BE2C (cell line): Measurements from ENCODE around the gene RASAL2.

Source experiments
- DNase-seq: peaks from one replicate; pipeline ENCODE4 v3.0.0-alpha.2; 2020
- H3K27me3 ChIP-seq: fragments of 250-450 bp; sonication (Bioruptor Pico); 2 replicates; pipeline ENCODE4 v1.5.1; 2020; ENCODE audit warnings: mild to moderate bottlenecking
- H3K36me3 ChIP-seq: fragments of 250-450 bp; sonication (Bioruptor Pico); 2 replicates; pipeline ENCODE4 v1.5.1; 2020; ENCODE audit warnings: mild to moderate bottlenecking
- H3K4me1 ChIP-seq: fragments of 250-450 bp; sonication (Bioruptor Pico); 2 replicates; pipeline ENCODE4 v1.5.1; 2020
- H3K4me3 ChIP-seq: 2 replicates; pipeline ENCODE4 v1.5.1; 2011; ENCODE audit warnings: low read depth, low read length
- H3K9me3 ChIP-seq: fragments of 250-450 bp; sonication (Bioruptor Pico); 2 replicates; pipeline ENCODE4 v1.5.1; 2020
- CTCF ChIP-seq: IDR thresholded peaks from 2 replicates; pipeline ENCODE4 v1.5.1; 2012; ENCODE audit warnings: mild to moderate bottlenecking, low read depth, low read length

RASAL2 gene

GRCh38 chr1:178137238-178137637, 43.3 kb downstream of the RASAL2 start:
- Histone ChIP-seq H3K4me3 (no peak overlapping the region), H3K9me3 (no peaks in the 10 kb centered on the region), H3K27me3 (no peaks in the 10 kb centered on the region), H3K4me1 (no peaks in the 10 kb centered on the region), H3K36me3 (no peaks in the 10 kb centered on the region)
- TF ChIP-seq CTCF = no peak
- no peak for DNase-seq

- no peak overlapping the region for H3K4me3 ChIP-seq
- H3K9me3 ChIP-seq = no peaks in the 10 kb centered on the region
- no peaks in the 10 kb centered on the region for H3K27me3 ChIP-seq
- H3K36me3 ChIP-seq = no peaks in the 10 kb centered on the region
- TF ChIP-seq CTCF = no peak
- no peaks in the 10 kb centered on the region for H3K4me1 ChIP-seq
- DNase-seq = no peak
These were observed 48.9 kb downstream of the RASAL2 start for GRCh38 chr1:178142806-178143205.

GRCh38 chr1:178143730-178144690, 50.1 kb downstream of the RASAL2 start:
- H3K4me1 ChIP-seq = no peaks in the 10 kb centered on the region
- no peaks in the 10 kb centered on the region for H3K27me3 ChIP-seq
- H3K4me3 ChIP-seq = no peak overlapping the region
- TF ChIP-seq CTCF = no peak
- H3K36me3 ChIP-seq = no peaks in the 10 kb centered on the region
- no peaks in the 10 kb centered on the region for H3K9me3 ChIP-seq
- no peak for DNase-seq

- Histone ChIP-seq H3K36me3 (no peaks in the 10 kb centered on the region), H3K4me1 (no peaks in the 10 kb centered on the region), H3K4me3 (no peak overlapping the region), H3K27me3 (no peaks in the 10 kb centered on the region), H3K9me3 (no peaks in the 10 kb centered on the region)
- DNase-seq = no peak
- TF ChIP-seq CTCF = no peak
These were observed 51.7 kb downstream of the RASAL2 start for GRCh38 chr1:178145605-178146004.

GRCh38 chr1:178146436-178146835, 52.5 kb downstream of the RASAL2 start:
- no peak for TF ChIP-seq CTCF
- H3K9me3 ChIP-seq = no peaks in the 10 kb centered on the region
- H3K4me1 ChIP-seq = no peaks in the 10 kb centered on the region
- DNase-seq = no peak
- no peak overlapping the region for H3K4me3 ChIP-seq
- no peaks in the 10 kb centered on the region for H3K27me3 ChIP-seq
- H3K36me3 ChIP-seq = no peaks in the 10 kb centered on the region

GRCh38 chr1:178150610-178151009, 56.7 kb downstream of the RASAL2 start:
- H3K4me3 ChIP-seq = no peak overlapping the region
- no peaks in the 10 kb centered on the region for H3K36me3 ChIP-seq
- no peak for TF ChIP-seq CTCF
- no peaks in the 10 kb centered on the region for H3K27me3 ChIP-seq
- H3K4me1 ChIP-seq = no peaks in the 10 kb centered on the region
- no peaks in the 10 kb centered on the region for H3K9me3 ChIP-seq
- DNase-seq = no peak
